Keratinocyte (primary cell): ENCODE measurements around the gene RPA1. TPM values are rescaled to one million over a fixed set of nuclear protein-coding genes. Genes with fewer than 3 reads are reported as not detected.

ENCODE experiments used
- DNase-seq: peaks from one replicate; pipeline ENCODE4 v3.0.0-alpha.2; 2011; ENCODE audit warnings: low read depth, missing footprints, low spot score
- FAIRE-seq: peaks from 2 replicates; lab custom pipeline; 2011; peaks lifted over from hg19 to GRCh38; lab: Jason Lieb, UNC
- H2AFZ ChIP-seq: 2 replicates; pipeline ENCODE4 v1.6.0; 2012; ENCODE audit warnings: low read length, control low read depth, inconsistent platforms; ENCODE audit not compliant: control insufficient read depth
- H3K27ac ChIP-seq: 2 replicates; pipeline ENCODE4 v1.5.1; 2011; ENCODE audit warnings: low read length; ENCODE audit not compliant: control insufficient read depth, insufficient read depth
- H3K27me3 ChIP-seq: 3 replicates; pipeline ENCODE4 v1.6.0; 2011; ENCODE audit warnings: low read length; ENCODE audit not compliant: control insufficient read depth, insufficient read depth; ENCODE audit errors: extremely low read depth
- H3K36me3 ChIP-seq, 2 experiments: 2 replicates in 1 of 2; 3 replicates in 1 of 2; pipeline ENCODE4 v1.5.1; 2011; ENCODE audit warnings: low read length in 2 of 2, mild to moderate bottlenecking in 1 of 2; ENCODE audit not compliant: control insufficient read depth in 2 of 2, insufficient read depth in 2 of 2; ENCODE audit errors: extremely low read depth in 1 of 2
- H3K4me1 ChIP-seq: 3 replicates; pipeline ENCODE4 v1.5.1; 2011; ENCODE audit warnings: low read length; ENCODE audit not compliant: control insufficient read depth, insufficient read depth; ENCODE audit errors: extremely low read depth
- H3K4me2 ChIP-seq: 3 replicates; pipeline ENCODE4 v1.6.0; 2011; ENCODE audit warnings: low read depth, low read length; ENCODE audit not compliant: control insufficient read depth, insufficient read depth; ENCODE audit errors: extremely low read depth
- H3K4me3 ChIP-seq, 3 experiments: fragments of 200-600 bp in 1 of 3; sonication (generic) in 1 of 3; 2 replicates in 2 of 3; 3 replicates in 1 of 3; pipeline ENCODE4 v1.5.1; 2011 to 2016; ENCODE audit warnings: low read length in 3 of 3, mild to moderate bottlenecking in 3 of 3, control low read depth in 2 of 3, inconsistent platforms in 1 of 3, low read depth in 1 of 3, mixed read lengths in 1 of 3, mixed run types in 1 of 3, moderate library complexity in 1 of 3; ENCODE audit not compliant: control insufficient read depth in 2 of 3, insufficient read depth in 2 of 3; ENCODE audit errors: extremely low read depth in 1 of 3
- H3K79me2 ChIP-seq: 2 replicates; pipeline ENCODE4 v1.6.0; 2012; ENCODE audit warnings: low read length; ENCODE audit not compliant: control insufficient read depth, insufficient read depth
- H3K9ac ChIP-seq: 3 replicates; pipeline ENCODE4 v1.6.0; 2011; ENCODE audit warnings: low read length; ENCODE audit not compliant: control insufficient read depth, insufficient read depth; ENCODE audit errors: extremely low read depth
- H3K9me1 ChIP-seq: 3 replicates; pipeline ENCODE4 v1.6.0; 2011; ENCODE audit warnings: low read length; ENCODE audit not compliant: control insufficient read depth, insufficient read depth; ENCODE audit errors: extremely low read depth
- H3K9me3 ChIP-seq: 2 replicates; pipeline ENCODE4 v1.5.1; 2012; ENCODE audit warnings: low read depth, low read length; ENCODE audit not compliant: control insufficient read depth
- H4K20me1 ChIP-seq: 3 replicates; pipeline ENCODE4 v1.6.0; 2011; ENCODE audit warnings: low read length; ENCODE audit not compliant: control insufficient read depth, insufficient read depth; ENCODE audit errors: extremely low read depth
- CTCF ChIP-seq, 3 experiments: IDR thresholded peaks in 1 of 3; conservative IDR thresholded peaks in 1 of 3; optimal IDR thresholded peaks in 1 of 3; 2 replicates in 2 of 3; 3 replicates in 1 of 3; pipeline versions ENCODE3 to v1.5.1; 2011; ENCODE audit warnings: low read length in 3 of 3, mild to moderate bottlenecking in 3 of 3, moderate library complexity in 2 of 3, control low read depth in 1 of 3, inconsistent platforms in 1 of 3; ENCODE audit not compliant: insufficient read depth in 2 of 3; ENCODE audit errors: extremely low read depth in 1 of 3
- EZH2 ChIP-seq: IDR thresholded peaks from one replicate; pipeline ENCODE4 v1.6.1; 2012; ENCODE audit warnings: inconsistent platforms, mild to moderate bottlenecking, low read length, moderate library complexity
- dilution Hi-C: fragments of 300-500 bp; cut with MboI; formaldehyde crosslinking; loops from one replicate; pipeline ENCODE4 v1.7.0; 2020; ENCODE audit warnings: low sequenced_read_pairs; ENCODE audit not compliant: extremely low pct_ligation_motif_present
- polyA plus RNA-seq, 5 experiments: library from polyadenylated mRNA; depleted of rRNA in 3 of 5; stranded (reverse) in 3 of 5; stranded (forward) in 1 of 5; unstranded in 1 of 5; fragments of >200 nt; gene quantifications; 1 replicate in 1 of 5; 2 replicates in 3 of 5; 3 replicates in 1 of 5; pipeline versions ENCODE4 v1.2.1 to v1.2.3, GENCODE V29; 2011 to 2012; ENCODE audit warnings: missing spikeins in 2 of 5, low read depth in 1 of 5, low replicate concordance in 1 of 5

RPA1 gene
- polyA plus RNA-seq, 1 donor (not counting 4 experiments of a cell fraction or from before 2014, with no cell fraction given): 74.9 TPM

GRCh38 chr17:1916316-1916715 is 86.5 kb downstream of the RPA1 start:
- dilution Hi-C loops: no loop called here
- Histone ChIP-seq H3K27me3 (peaks cover 35% of the 10 kb centered on the region), H3K9me1 (no peaks in the 10 kb centered on the region), H3K79me2 (no peaks in the 10 kb centered on the region), H2AFZ (no peak overlapping the region), H3K4me2 (no peak overlapping the region), H3K36me3 (no peaks in the 10 kb centered on the region), H3K4me3 (no peak overlapping the region), H4K20me1 (no peaks in the 10 kb centered on the region), H3K4me1 (no peaks in the 10 kb centered on the region), H3K27ac (no peak overlapping the region), H3K9me3 (no peaks in the 10 kb centered on the region), H3K9ac (no peak overlapping the region)
- TF ChIP-seq EZH2 (no peak), CTCF (optimal IDR thresholded peaks at IDR 0.05 in 1 of 3, IDR thresholded peaks at IDR 0.05 in 1 of 3, conservative IDR thresholded peaks at IDR 0.05 in 1 of 3; ENCODE audit: extremely low read depth in 1 of 3, insufficient read depth in 2 of 3, low read length in 3 of 3) (no peak)
- DNase-seq: no peak
- no peak for FAIRE-seq

- peaks cover 29% of the 10 kb centered on the region for H3K27me3 ChIP-seq
- no peak for FAIRE-seq
- no peaks in the 10 kb centered on the region for H3K9me1 ChIP-seq
- no peaks in the 10 kb centered on the region for H3K9me3 ChIP-seq
- H3K4me2 ChIP-seq: no peak overlapping the region
- H3K79me2 ChIP-seq: no peaks in the 10 kb centered on the region
- no peak overlapping the region for H3K27ac ChIP-seq
- TF ChIP-seq EZH2 (no peak), CTCF (optimal IDR thresholded peaks at IDR 0.05 in 1 of 3, IDR thresholded peaks at IDR 0.05 in 1 of 3, conservative IDR thresholded peaks at IDR 0.05 in 1 of 3; ENCODE audit: extremely low read depth in 1 of 3, insufficient read depth in 2 of 3, low read length in 3 of 3) (no peak)
- H2AFZ ChIP-seq: no peak overlapping the region
- H3K36me3 ChIP-seq: no peaks in the 10 kb centered on the region
- no peaks in the 10 kb centered on the region for H4K20me1 ChIP-seq
- no peak overlapping the region for H3K9ac ChIP-seq
- H3K4me1 ChIP-seq: no peaks in the 10 kb centered on the region
- DNase-seq: no peak
- dilution Hi-C loops: no loop called here
- H3K4me3 ChIP-seq: no peak overlapping the region
These were observed 87.3 kb downstream of the RPA1 start for GRCh38 chr17:1916963-1917715.
